B cell (primary cell): ENCODE measurements around the gene RBBP8. TPM values are rescaled to one million over a fixed set of nuclear protein-coding genes. Genes with fewer than 3 reads are reported as not detected.

Source experiments
- ATAC-seq: fragments of 200-7000 bp; cut with Tn5 transposase; one replicate; pipeline ENCODE4 v1.10.0; 2021; ENCODE audit warnings: low read depth, mild to moderate bottlenecking, moderate number of reproducible peaks, moderate library complexity
- CTCF ChIA-PET: fragments of 350-600 bp; sonication (Branson Sonifier 250); formaldehyde crosslinking; loops from one replicate; lab custom pipeline; 2021; ENCODE audit warnings: antibody characterized with exemption, inconsistent platforms; lab: Charles Lee
- POLR2A ChIA-PET: fragments of 350-600 bp; sonication (Branson Sonifier 250); formaldehyde crosslinking; loops from one replicate; lab custom pipeline; 2021; ENCODE audit warnings: antibody characterized with exemption; lab: Charles Lee
- DNase-seq: peaks from one replicate; pipeline ENCODE4 v3.0.0; 2013
- H2AFZ ChIP-seq: 2 replicates; pipeline ENCODE4 v1.6.1; 2012; ENCODE audit warnings: mild to moderate bottlenecking, low read depth, low read length; ENCODE audit not compliant: insufficient read depth, poor library complexity, severe bottlenecking
- H3K27ac ChIP-seq, 2 donors: 1 replicate in 1 of 2; 2 replicates in 1 of 2; pipeline ENCODE4 v1.5.1; 2012 to 2013; ENCODE audit warnings: low read length in 2 of 2, mild to moderate bottlenecking in 2 of 2, moderate library complexity in 1 of 2
- H3K27me3 ChIP-seq, 4 experiments: fragments of 200-600 bp in 1 of 4; sonication (generic) in 1 of 4; replicated peaks in 1 of 4; 1 replicate in 2 of 4; 2 replicates in 2 of 4; pipeline versions ENCODE4 v1.6.1 to v1.7.0; 2013 to 2016; ENCODE audit warnings: low read length in 3 of 4, mild to moderate bottlenecking in 2 of 4, mixed read lengths in 1 of 4, moderate library complexity in 1 of 4; ENCODE audit not compliant: insufficient read depth in 4 of 4, control insufficient read depth in 3 of 4; ENCODE audit errors: control extremely low read depth in 1 of 4
- H3K36me3 ChIP-seq, 2 experiments: replicated peaks in 1 of 2; 1 replicate in 1 of 2; 2 replicates in 1 of 2; pipeline versions ENCODE4 v1.6.1 to v1.7.1; 2013; ENCODE audit warnings: low read length in 1 of 2; ENCODE audit not compliant: insufficient read depth in 2 of 2, control insufficient read depth in 1 of 2; ENCODE audit errors: control extremely low read depth in 1 of 2, extremely low read depth in 1 of 2
- H3K4me1 ChIP-seq, 2 donors: fragments of 200-600 bp in 1 of 2; sonication (generic) in 1 of 2; 1 replicate in 1 of 2; 2 replicates in 1 of 2; pipeline versions ENCODE4 v1.5.1 to v1.6.1; 2013 to 2017; ENCODE audit warnings: low read length in 2 of 2; ENCODE audit not compliant: control insufficient read depth in 2 of 2, insufficient read depth in 2 of 2
- H3K4me2 ChIP-seq: replicated peaks from 2 replicates; pipeline ENCODE3; 2012; ENCODE audit warnings: mild to moderate bottlenecking, low read depth, low read length; ENCODE audit not compliant: poor library complexity, severe bottlenecking
- H3K4me3 ChIP-seq, 5 experiments: fragments of 200-600 bp in 1 of 5; sonication (generic) in 1 of 5; 1 replicate in 3 of 5; 2 replicates in 2 of 5; pipeline versions ENCODE4 v1.5.1 to v1.7.0; 2011 to 2016; ENCODE audit warnings: low read length in 4 of 5, mild to moderate bottlenecking in 4 of 5, low read depth in 2 of 5, control low read depth in 1 of 5, moderate library complexity in 1 of 5; ENCODE audit not compliant: insufficient read depth in 1 of 5; ENCODE audit errors: control extremely low read depth in 1 of 5, extremely low read depth in 1 of 5
- H3K79me2 ChIP-seq: fragments of 200-600 bp; sonication (generic); one replicate; pipeline ENCODE4 v1.6.0; 2016; ENCODE audit warnings: low read length; ENCODE audit not compliant: control insufficient read depth, insufficient read depth
- H3K9ac ChIP-seq: fragments of 200-600 bp; sonication (generic); 2 replicates; pipeline ENCODE4 v1.6.1; 2017; ENCODE audit warnings: mild to moderate bottlenecking, low read length, moderate library complexity
- H3K9me3 ChIP-seq, 3 donors: one replicate each; pipeline versions ENCODE4 v1.6.1 to v1.7.1; 2013; ENCODE audit warnings: low read length in 2 of 3; ENCODE audit not compliant: control insufficient read depth in 2 of 3, insufficient read depth in 1 of 3; ENCODE audit errors: control extremely low read depth in 1 of 3
- H4K20me1 ChIP-seq: 2 replicates; pipeline ENCODE4 v1.6.0; 2012; ENCODE audit warnings: mild to moderate bottlenecking, low read length; ENCODE audit not compliant: insufficient read depth, control insufficient read depth, poor library complexity, severe bottlenecking
- H3K27ac Mint-ChIP-seq: one replicate; pipeline ENCODE4 v1.8.0; 2021; ENCODE audit warnings: mixed read lengths
- H3K27me3 Mint-ChIP-seq: one replicate; pipeline ENCODE4 v1.8.0; 2021; ENCODE audit warnings: mixed read lengths
- H3K4me1 Mint-ChIP-seq: one replicate; pipeline ENCODE4 v1.8.0; 2021; ENCODE audit warnings: mixed read lengths
- H3K4me3 Mint-ChIP-seq: one replicate; pipeline ENCODE4 v1.8.0; 2021; ENCODE audit warnings: mixed read lengths
- H3K9me3 Mint-ChIP-seq: one replicate; pipeline ENCODE4 v1.8.0; 2022; ENCODE audit warnings: mixed read lengths; ENCODE audit not compliant: insufficient read depth
- EZH2 ChIP-seq: IDR thresholded peaks from 2 replicates; pipeline ENCODE4 v1.6.1; 2012; ENCODE audit warnings: borderline replicate concordance, low read depth, mild to moderate bottlenecking, moderate library complexity, low read length; ENCODE audit not compliant: insufficient read depth, poor library complexity, severe bottlenecking
- WGBS: methylation state at CpG from one replicate; pipeline ENCODE4 v1.1.5; 2013; ENCODE audit warnings: missing lambda C conversion rate; ENCODE audit not compliant: insufficient coverage; 5-methylcytosine and 5-hydroxymethylcytosine counted together
- intact Hi-C: fragments of 100-400 bp; cut with micrococcal nuclease; formaldehyde crosslinking; loops from one replicate; pipeline ENCODE4 v1.10.0; 2022
- polyA plus RNA-seq: library from polyadenylated mRNA; depleted of rRNA; stranded (reverse); fragments of >200 nt; gene quantifications from 2 replicates; pipeline ENCODE4 v1.2.3, GENCODE V29; 2012
- total RNA-seq, 2 donors: library from RNA; stranded (reverse); fragments of 120-200 nt in 1 of 2; gene quantifications; 1 replicate in 1 of 2; 2 replicates in 1 of 2; pipeline versions ENCODE4 v1.2.3 to v1.2.4, GENCODE V29; 2013 to 2022
- TF ChIP-seq, protein P1 (sequence below): fragments of 200-600 bp; IDR thresholded peaks from one replicate; pipeline ENCODE4 v1.8.0; 2022; ENCODE audit warnings: antibody characterized with exemption, mild to moderate bottlenecking

Gene RBBP8
- total and polyA plus RNA-seq, 2 donors (not counting 1 experiment from before 2014, with no cell fraction given), result 2.9 to 18.0 TPM

DNA sequence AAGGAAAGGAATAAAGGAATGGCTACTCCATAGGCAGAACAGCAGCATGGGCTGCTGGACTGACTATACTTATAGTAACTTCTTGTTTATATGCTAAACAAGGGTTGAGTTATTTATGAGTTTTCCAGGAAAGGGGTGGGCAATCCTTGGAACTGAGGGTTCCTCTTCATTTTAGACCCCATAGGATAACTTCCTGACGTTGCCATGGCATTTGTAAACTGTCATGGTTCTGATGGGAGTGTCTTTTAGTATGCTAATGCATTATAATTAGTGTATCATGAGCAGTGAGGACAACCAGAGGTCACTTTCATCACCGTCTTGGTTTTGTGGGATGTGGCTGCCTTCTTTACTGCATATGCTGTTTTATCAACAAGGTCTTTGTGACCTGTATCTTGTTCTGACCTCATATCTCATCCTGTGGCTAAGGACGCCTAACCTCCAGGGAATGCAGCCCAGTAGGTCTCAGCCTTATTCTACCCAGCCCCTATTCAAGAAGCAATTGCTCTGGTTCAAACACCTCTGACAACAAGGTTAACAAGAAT, 103.6 kb downstream of the RBBP8 start:
- intact Hi-C loops, result no loop called here
- no peak overlapping the region for H2AFZ ChIP-seq
- H3K36me3 ChIP-seq, result no peaks in the 10 kb centered on the region
- no peak overlapping the region for H3K4me3 ChIP-seq
- no peaks in the 10 kb centered on the region for H4K20me1 ChIP-seq
- no peaks in the 10 kb centered on the region for H3K27me3 Mint-ChIP-seq
- H3K79me2 ChIP-seq, result no peaks in the 10 kb centered on the region
- H3K9me3 Mint-ChIP-seq, result no peaks in the 10 kb centered on the region
- H3K27ac Mint-ChIP-seq, result no peak overlapping the region
- TF ChIP-seq, protein P1, sequence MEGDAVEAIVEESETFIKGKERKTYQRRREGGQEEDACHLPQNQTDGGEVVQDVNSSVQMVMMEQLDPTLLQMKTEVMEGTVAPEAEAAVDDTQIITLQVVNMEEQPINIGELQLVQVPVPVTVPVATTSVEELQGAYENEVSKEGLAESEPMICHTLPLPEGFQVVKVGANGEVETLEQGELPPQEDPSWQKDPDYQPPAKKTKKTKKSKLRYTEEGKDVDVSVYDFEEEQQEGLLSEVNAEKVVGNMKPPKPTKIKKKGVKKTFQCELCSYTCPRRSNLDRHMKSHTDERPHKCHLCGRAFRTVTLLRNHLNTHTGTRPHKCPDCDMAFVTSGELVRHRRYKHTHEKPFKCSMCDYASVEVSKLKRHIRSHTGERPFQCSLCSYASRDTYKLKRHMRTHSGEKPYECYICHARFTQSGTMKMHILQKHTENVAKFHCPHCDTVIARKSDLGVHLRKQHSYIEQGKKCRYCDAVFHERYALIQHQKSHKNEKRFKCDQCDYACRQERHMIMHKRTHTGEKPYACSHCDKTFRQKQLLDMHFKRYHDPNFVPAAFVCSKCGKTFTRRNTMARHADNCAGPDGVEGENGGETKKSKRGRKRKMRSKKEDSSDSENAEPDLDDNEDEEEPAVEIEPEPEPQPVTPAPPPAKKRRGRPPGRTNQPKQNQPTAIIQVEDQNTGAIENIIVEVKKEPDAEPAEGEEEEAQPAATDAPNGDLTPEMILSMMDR, result no peak
- no peak for TF ChIP-seq EZH2
- H3K27ac ChIP-seq, result no peak overlapping the region
- DNase-seq (no peak), ATAC-seq (no peak)
- H3K4me1 ChIP-seq, result no peaks in the 10 kb centered on the region
- CTCF ChIA-PET, result no interaction called here
- no peak overlapping the region for H3K9ac ChIP-seq
- H3K4me2 ChIP-seq, result no peak overlapping the region
- WGBS, result 46% methylated on average over 3 of the region's 3 CpGs
- H3K9me3 ChIP-seq, result peaks cover 0 to 7% (median 0%) of the 10 kb centered on the region in 3 donors
- H3K27me3 ChIP-seq, result no peaks in the 10 kb centered on the region
- H3K4me1 Mint-ChIP-seq, result no peaks in the 10 kb centered on the region
- H3K4me3 Mint-ChIP-seq, result no peak overlapping the region
- POLR2A ChIA-PET, result no interaction called here

DNA sequence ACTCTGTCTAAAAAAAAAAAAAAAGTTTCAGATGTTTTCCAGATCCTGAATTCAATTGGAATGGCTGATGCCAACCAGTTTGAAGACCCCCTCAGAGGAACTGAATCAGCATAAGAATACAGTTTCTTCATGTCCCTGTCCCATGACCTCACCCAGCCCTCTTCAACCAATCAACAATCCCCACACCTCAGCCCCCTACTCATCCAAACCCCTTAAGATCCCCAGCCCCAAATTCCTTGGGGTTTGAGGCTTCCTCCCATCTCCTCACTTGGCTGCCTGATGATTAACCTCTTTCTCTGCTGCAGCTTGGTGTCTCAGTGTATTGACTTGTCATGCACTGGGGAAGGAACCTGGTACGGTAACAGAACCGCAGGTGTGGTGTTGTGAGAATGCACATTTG, 104.5 kb downstream of the RBBP8 start:
- no peak overlapping the region for H3K27ac Mint-ChIP-seq
- WGBS, result 90% methylated on average over 2 of the region's 2 CpGs
- H3K4me2 ChIP-seq, result no peak overlapping the region
- POLR2A ChIA-PET, result no interaction called here
- no peaks in the 10 kb centered on the region for H3K79me2 ChIP-seq
- H3K4me1 ChIP-seq, result no peaks in the 10 kb centered on the region
- H3K9me3 ChIP-seq, result peaks cover 0 to 7% (median 0%) of the 10 kb centered on the region in 3 donors
- intact Hi-C loops, result no loop called here
- H3K4me3 Mint-ChIP-seq, result no peak overlapping the region
- no peak for TF ChIP-seq EZH2
- TF ChIP-seq, protein P1, result no peak
- no peaks in the 10 kb centered on the region for H3K36me3 ChIP-seq
- H2AFZ ChIP-seq, result no peak overlapping the region
- H3K9me3 Mint-ChIP-seq, result no peaks in the 10 kb centered on the region
- H3K27me3 Mint-ChIP-seq, result peaks cover 7% of the 10 kb centered on the region
- DNase-seq (no peak), ATAC-seq (no peak)
- H3K27me3 ChIP-seq, result no peaks in the 10 kb centered on the region
- CTCF ChIA-PET, result no interaction called here
- H3K4me3 ChIP-seq, result no peak overlapping the region
- H3K9ac ChIP-seq, result no peak overlapping the region
- no peaks in the 10 kb centered on the region for H3K4me1 Mint-ChIP-seq
- H4K20me1 ChIP-seq, result no peaks in the 10 kb centered on the region
- no peak overlapping the region for H3K27ac ChIP-seq
